ENCODE results near the gene DDOST. TPM values are rescaled to one million over a fixed set of nuclear protein-coding genes. Genes with fewer than 3 reads are reported as not detected.

Gene DDOST
- total RNA-seq, 2 experiments from 2014 or later, result 111 to 148 TPM

DNA sequence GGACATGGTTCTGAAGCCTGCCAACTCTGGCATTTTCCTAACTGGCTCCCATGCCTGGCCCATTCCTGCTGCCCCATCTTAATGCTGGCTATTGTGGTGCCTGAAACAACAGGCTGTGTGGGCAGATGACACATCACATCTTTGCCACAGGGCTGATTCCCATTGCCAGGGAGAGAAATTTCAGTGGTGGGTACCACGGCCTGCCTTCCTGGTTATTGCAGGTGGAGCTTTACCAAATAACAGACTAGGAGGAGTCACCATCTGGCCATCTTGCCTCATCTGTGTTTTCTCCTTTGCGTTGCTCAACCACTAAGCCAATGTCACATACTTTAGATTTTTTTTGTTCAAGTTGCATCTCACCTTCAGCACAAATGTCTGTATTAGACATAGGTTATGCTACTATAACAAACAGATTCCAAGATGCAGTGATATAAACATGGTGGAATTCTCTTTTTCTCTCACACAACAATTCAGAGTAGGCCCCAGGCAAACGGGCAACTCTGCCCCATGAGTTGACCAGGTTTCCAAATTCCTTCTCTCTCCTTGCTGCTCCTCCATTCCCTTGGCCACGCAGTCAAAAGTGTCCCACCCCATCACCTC lies 58.2 kb downstream of the DDOST start:
- no peak for TF ChIP-seq EZH2phosphoT487 (IDR thresholded peaks at IDR 0.05; ENCODE audit: borderline replicate concordance, low read depth, low read length)
- TF ChIP-seq, protein P1, sequence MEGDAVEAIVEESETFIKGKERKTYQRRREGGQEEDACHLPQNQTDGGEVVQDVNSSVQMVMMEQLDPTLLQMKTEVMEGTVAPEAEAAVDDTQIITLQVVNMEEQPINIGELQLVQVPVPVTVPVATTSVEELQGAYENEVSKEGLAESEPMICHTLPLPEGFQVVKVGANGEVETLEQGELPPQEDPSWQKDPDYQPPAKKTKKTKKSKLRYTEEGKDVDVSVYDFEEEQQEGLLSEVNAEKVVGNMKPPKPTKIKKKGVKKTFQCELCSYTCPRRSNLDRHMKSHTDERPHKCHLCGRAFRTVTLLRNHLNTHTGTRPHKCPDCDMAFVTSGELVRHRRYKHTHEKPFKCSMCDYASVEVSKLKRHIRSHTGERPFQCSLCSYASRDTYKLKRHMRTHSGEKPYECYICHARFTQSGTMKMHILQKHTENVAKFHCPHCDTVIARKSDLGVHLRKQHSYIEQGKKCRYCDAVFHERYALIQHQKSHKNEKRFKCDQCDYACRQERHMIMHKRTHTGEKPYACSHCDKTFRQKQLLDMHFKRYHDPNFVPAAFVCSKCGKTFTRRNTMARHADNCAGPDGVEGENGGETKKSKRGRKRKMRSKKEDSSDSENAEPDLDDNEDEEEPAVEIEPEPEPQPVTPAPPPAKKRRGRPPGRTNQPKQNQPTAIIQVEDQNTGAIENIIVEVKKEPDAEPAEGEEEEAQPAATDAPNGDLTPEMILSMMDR (conservative IDR thresholded peaks at IDR 0.05; ENCODE audit: low read length), result no peak
- Histone ChIP-seq H3K9me2 (ENCODE audit: insufficient read depth, low read length) (no peaks in the 10 kb centered on the region), H3K4me3 (ENCODE audit: low read depth, low read length, poor library complexity, severe bottlenecking) (no peak overlapping the region), H4K20me1 (ENCODE audit: insufficient read depth, low read length) (no peaks in the 10 kb centered on the region), H3K9me3 (ENCODE audit: low read length) (0 out of 2 replicates have a peak, but pooled peaks cover 7% of the 10 kb centered on the region), H3K4me2 (ENCODE audit: low read length) (no peak overlapping the region), H3K27ac (ENCODE audit: low read depth, low read length, poor library complexity, severe bottlenecking) (no peak overlapping the region), H3K36me3 (ENCODE audit: insufficient read depth, low read length) (no peaks in the 10 kb centered on the region), H3K79me2 (ENCODE audit: insufficient read depth, low read depth, low read length) (no peaks in the 10 kb centered on the region), H2AFZ (ENCODE audit: low read length) (0 out of 2 replicates have a peak overlapping the region, but pooled peaks have one; percentile 45), H3K4me1 (ENCODE audit: insufficient read depth, low read length, poor library complexity, severe bottlenecking) (no peaks in the 10 kb centered on the region)
- POLR2A ChIA-PET, result no interaction called here
- DNase-seq (ENCODE audit: low spot score), result no peak
- CTCF ChIA-PET (ENCODE audit: unreplicated experiment), result no interaction called here
- intact Hi-C loops (cut with micrococcal nuclease; ENCODE audit: unreplicated experiment), result no loop called here
- no TSS peak for BruUV-seq (replicated peaks)

Other genes starting within 250 kb of the DDOST start
- not detected in 2 replicates for gene CAMK2N1, start 175.2 kb downstream of the DDOST start, total RNA-seq (2014; rRNA removed; shearing (Covaris generic))
- not detected in 2 replicates for gene CAMK2N1, start 175.2 kb downstream of the DDOST start, total RNA-seq (2022)
- 15.5 and 16.3 TPM in 2 replicates for gene MUL1, start 153.2 kb downstream of the DDOST start, total RNA-seq (2014; rRNA removed; shearing (Covaris generic))
- gene MUL1, start 153.2 kb downstream of the DDOST start, total RNA-seq (2022), result 20.6 and 25.2 TPM in 2 replicates
- gene FAM43B, start 108.8 kb downstream of the DDOST start, total RNA-seq (2014; rRNA removed; shearing (Covaris generic)), result not detected in 2 replicates
- not detected in 2 replicates for gene FAM43B, start 108.8 kb downstream of the DDOST start, total RNA-seq (2022)
- gene CDA, start 72.3 kb downstream of the DDOST start, total RNA-seq (2014; rRNA removed; shearing (Covaris generic)), result not detected in 2 replicates
- gene CDA, start 72.3 kb downstream of the DDOST start, total RNA-seq (2022), result not detected in 2 replicates
- 8.2 and 8.9 TPM in 2 replicates for gene PINK1, start 27.9 kb downstream of the DDOST start, total RNA-seq (2014; rRNA removed; shearing (Covaris generic))
- gene PINK1, start 27.9 kb downstream of the DDOST start, total RNA-seq (2022), result 13.4 and 15.7 TPM in 2 replicates
- not detected in 2 replicates for gene KIF17, start 56.6 kb upstream of the DDOST start, total RNA-seq (2014; rRNA removed; shearing (Covaris generic))
- gene KIF17, start 56.6 kb upstream of the DDOST start, total RNA-seq (2022), result 0.74 and 1.1 TPM in 2 replicates
- gene SH2D5, start 71.3 kb upstream of the DDOST start, total RNA-seq (2014; rRNA removed; shearing (Covaris generic)), result 0.46 TPM in 1 of 2 replicates, not detected in the other
- 0.42 and 0.68 TPM in 2 replicates for gene SH2D5, start 71.3 kb upstream of the DDOST start, total RNA-seq (2022)
- gene HP1BP3, start 125.9 kb upstream of the DDOST start, total RNA-seq (2014; rRNA removed; shearing (Covaris generic)), result 295 and 423 TPM in 2 replicates
- 288 and 341 TPM in 2 replicates for gene HP1BP3, start 125.9 kb upstream of the DDOST start, total RNA-seq (2022)

Measured in OCI-LY7 (cell line).